Measurements from ENCODE around the gene GYPB.
"Not testable (repeated sequence)": the region's sequence is repeated elsewhere in the genome, so short reads cannot be mapped to it uniquely, and the experiment has no call there.

GRCh38 chr4:144050631-144051030 is 31.5 kb upstream of the GYPB start:
- TF ChIP-seq POLR2A, SPI1 (IDR thresholded peaks at IDR 0.05; ENCODE audit: low read depth, low read length): not testable (repeated sequence)
